ENCODE results near the gene GNE.

- TF ChIP-seq CTCF (optimal IDR thresholded peaks at IDR 0.05 in 1 of 3, IDR thresholded peaks at IDR 0.05 in 1 of 3, conservative IDR thresholded peaks at IDR 0.05 in 1 of 3; ENCODE audit: extremely low read depth in 1 of 3, insufficient read depth in 2 of 3, low read length in 3 of 3) = no peak
- no peak for TF ChIP-seq EZH2 (IDR thresholded peaks at IDR 0.05; ENCODE audit: low read length)
These were observed 84.4 kb downstream of the GNE start for GRCh38 chr9:36173861-36174260.
